SW 1271 (cell line): Measurements from ENCODE around the gene CLCN6.

Experiments
- DNase-seq, 2 experiments: peaks; one replicate each; lab custom pipeline; 2025; lab: John Stamatoyannopoulos, UW

CLCN6 gene

DNA sequence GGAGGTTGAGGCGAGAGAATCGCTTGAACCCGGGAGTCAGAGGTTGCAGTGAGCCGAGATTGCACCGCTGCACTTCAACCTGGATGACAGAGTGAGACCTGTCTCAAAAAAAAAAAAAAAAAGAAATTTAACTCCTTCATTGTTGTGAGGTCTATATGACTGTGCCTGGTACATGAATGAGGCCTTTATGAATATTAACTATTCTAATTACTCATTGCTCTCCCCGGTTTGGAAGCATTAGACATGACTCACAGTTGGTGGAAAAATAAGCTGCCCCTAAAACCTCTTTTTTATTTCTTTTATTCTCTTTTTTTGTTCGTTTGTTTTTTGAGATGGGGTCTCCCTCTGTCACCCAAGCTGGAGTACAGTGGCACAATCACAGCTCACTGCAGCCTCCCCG is 49.4 kb downstream of the CLCN6 start:
- no peak for DNase-seq

DNA sequence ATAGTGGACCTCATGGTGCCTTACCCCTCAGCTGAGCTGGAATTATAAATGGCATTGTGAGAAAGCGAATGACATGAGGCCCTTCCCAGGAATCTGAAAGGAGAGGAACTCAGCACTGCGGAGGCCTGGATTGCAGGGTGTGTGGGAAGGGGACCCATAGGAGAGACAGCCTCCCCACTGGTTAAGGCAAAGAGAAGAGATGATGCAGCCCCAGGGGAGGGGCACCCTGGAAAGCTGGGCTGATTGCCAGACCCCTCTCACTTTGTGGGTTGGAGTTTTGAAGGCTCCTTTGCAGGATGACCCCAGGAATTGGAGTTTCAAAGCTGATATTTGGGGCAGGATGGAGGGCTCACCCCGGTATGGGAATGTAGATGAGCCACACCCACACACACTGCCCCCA is 50.7 kb downstream of the CLCN6 start:
- DNase-seq = no peak

DNA sequence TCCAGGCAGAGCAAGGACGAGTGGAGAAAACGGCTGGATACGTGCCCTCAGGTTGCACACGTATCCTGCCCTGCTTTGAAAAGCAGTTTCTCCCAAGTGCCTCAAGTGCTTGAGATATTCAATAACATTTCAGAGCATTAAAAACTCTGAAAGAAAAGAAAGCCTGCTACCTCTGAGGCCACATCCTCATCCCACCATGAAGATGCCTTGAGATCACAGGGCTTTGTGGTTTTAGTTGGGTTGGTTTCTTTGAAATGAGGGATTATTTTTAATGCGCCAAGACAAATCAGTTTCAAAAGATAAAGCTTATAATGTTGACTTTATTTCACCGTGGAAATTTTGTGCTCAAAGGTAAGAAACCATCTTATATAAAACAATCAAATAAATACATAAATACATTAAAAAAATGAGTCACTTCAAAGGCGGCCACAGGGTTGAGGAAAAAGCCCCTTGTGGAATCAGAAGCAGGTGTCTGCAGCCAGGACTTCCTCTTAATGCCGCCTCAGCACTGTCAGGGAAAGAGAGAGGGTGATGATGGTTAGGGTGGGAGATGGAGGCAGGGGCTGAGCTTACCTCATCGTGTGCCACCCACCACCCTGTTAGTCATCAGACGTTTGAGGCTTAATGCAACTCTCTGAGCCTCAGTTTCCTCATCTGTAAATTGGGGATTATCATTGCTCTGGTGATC is 51.3 kb downstream of the CLCN6 start:
- DNase-seq = no peak

DNA sequence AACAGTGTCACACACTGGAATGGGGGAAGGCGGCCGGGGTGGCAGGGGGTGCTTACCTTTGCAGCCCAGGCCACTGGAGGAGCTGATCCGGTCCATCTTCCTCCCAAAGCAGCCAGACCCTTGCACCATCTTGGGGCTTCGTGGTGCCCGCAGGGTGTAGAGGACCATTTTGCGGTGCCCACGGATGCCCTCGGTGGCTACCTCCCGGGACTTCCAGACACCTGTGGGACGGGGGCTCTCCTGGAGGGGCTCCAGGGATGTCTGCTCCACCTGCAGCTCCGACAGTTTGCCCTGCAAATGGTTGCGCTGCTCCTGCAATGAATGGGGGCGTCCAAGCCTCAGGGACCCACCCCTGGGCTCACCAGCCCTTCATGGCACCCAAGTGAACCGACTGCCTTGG is 52.2 kb downstream of the CLCN6 start:
- no peak for DNase-seq

DNA sequence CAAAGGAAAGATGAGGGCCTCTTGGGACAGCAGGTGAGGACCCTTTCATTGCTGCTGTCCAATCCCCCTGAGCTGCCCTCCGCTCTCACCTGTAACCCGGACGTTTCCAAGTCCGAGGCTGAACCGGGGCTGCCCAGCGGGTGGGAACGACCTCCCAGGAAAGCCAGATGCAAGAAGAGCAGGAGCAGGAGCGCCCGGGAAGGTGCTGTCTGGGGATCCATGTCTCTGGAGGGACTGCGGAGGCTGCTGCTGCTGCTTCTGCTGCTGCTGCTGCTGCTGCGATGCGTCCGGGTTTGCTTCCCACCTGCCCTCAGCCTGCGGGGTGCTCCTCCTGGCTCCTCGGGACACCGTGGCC is 52.6 kb downstream of the CLCN6 start, which contains the start of gene NPPB:
Gene NPPB (minus strand): TSS at position 333 of the 355 bp plus-strand sequence. CDS start 112 bp downstream, at position 221.
- DNase-seq = no peak

DNA sequence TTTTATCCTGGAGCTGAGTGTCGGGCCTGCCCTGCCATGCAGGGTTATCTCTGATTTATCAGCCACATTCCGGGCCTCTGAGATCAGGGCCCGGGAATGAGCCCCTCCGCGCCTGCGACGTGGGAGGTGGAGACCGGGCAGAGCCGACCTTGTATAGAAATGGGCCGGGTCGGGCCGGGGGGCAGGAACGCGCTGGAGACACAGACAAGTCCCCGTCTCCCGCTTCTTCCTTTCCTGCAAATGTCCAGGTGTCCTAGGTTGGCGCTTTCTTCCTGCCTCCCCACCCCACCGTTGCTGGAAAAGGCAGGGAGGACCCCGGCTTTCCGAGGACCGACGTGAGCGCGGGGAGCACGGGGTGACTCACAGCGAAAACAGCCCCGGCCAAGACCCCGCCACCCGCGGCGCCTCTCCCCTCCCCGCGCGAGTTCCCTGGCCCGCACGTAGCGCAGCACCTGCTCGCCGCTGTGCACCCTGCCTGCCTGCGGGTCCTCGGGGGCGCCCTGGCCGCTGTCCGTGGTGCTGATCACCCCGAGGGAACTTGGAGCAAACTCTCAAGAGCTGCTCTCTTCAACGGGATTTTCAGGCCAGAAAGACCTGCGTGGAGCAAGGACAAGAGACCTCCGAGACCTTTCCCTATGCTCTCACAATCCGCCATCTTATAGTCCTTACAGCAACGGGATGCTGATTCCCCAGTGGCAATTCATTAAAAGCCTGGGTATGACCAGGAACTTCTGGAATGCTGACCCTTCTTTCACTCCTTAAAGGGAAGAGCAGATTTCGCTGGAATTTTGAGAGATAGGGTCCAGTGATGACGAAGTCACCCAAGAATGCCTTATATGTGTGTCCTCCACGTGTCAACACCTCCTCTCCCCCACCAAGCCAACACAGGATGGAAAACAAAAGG is 53.2 kb downstream of the CLCN6 start:
- no peak for DNase-seq

DNA sequence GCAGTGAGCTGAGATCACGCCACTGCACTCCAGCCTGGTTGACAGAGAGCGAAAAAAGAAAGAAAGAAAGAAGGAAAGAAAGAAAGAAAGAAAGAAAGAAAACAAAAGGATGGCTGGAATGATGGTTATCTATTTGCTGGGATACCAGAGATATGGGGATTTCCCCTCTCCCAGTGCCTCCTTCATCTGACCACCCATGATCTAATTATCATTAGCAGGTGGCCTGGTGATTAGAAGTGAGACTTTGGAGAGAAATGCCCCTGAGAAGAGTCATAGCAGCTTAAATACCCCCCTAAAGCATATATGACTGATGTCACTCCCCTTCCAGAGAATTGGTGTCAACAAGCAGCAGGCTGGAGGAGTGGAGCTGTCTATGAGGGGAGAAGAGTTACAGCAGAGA is 54.1 kb downstream of the CLCN6 start:
- no peak for DNase-seq

DNA sequence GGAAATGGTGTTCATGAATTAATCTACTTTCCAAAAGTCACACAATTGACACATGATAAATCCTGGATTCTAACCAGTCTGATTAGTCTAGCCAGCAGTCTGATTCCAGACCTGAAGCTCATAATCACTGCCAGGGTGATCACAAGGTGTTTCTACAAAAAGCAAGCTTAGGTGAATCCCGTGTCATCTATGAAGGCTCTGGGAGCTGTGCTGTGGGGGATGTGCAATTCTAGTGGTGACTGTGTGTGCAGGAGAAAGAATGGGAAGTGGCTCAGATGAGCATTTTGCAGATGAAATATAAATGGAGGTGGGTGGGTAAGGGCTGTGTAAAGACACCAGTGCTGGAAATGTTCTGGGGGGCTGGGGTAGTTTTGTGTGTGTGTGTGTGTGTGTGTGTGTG is 54.6 kb downstream of the CLCN6 start:
- DNase-seq = no peak

DNA sequence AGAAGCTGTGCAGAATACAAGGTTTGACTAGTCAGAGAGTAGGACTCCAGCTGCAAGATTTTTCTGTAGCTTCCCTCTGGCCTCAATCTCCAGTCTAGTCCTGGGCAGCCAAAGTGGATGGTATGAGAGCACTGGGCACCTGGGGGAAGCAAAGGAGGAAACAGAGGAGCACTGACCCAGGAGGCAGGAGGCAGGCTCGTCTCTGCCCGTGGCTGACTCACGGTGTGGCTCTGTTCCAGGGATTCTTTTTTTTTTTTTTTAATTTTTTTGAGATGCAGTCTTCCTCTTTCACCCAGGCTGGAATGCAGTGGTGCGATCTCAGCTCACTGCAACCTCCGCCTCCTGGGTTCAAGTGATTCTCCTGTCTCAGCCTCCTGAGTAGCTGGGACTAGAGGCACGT is 56.9 kb downstream of the CLCN6 start:
- DNase-seq = no peak

DNA sequence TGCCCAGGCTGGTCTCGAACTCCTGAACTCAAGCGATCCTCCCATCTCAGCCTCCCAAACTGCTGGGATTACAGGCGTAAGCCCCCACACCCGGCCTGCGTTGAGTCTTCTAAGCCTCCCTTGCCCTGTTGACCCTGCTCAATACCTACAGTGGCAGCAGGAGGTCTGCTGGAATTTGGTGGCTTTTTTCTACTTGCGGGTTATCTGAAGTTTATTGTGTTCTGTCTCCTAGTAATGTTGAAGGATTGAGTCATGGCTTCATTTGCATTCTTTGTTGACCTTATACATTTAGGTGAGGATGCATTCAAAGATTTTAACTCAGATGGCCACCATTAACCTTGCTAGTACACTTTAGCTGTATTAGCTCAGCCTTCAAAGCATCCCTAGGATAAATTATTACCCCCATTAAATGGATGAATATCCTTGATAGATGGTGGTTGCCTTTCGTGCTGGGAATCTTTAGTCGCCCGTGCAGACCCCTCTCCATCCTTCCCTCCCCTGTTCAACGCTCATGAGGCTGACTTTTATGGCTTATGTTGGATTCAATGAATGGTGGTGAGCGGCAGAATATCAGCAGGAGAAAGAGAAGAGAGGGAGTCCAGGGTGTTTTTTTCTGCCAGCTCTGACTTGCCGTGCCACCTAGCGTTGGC is 62.5 kb downstream of the CLCN6 start:
- DNase-seq = no peak

DNA sequence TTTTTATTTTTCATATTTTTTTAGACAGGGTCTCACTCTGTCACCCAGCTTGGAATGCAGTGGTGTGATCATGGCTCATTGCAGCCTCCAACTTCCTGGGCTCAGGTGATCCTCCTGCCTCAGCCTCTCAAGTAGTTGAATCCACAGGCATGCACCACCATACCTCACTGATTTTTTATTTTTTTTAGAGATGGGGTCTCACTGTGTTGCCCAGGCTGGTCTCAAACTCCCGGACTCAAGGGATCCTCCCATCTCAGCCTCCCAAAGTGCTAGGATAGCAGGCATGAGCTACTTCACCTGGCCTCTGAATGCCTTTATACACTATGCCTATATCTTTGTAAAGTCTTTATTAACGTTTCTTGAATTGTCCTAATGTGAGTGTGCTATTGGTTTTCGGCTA is 63.1 kb downstream of the CLCN6 start:
- no peak for DNase-seq

DNA sequence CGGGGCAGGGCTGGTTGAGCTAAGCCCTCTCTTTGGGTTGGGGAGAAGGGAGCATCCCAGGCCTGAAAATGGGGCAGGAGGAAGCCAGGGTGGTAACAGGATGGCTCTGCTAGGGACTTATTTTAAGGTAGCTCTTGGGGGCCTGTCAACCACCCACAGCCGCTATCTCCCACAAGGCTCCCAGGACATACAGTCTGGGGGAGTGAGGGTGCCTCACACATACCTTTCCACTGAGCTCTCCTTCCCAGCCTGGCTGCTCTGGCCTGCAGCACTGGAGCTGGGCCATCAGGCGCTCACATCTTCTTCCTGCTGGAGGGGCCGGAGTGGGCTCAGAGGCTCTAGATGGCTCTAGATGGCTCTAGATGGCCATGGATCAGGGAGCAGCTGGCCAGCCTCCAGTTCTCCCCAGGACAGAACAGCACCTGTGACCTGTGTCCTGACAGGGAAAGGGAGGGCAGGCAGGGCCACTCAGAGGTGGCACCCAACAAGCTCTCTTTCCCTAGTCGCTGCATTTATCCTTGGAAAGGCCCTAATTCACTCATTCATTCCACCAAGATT is 63.7 kb downstream of the CLCN6 start:
- DNase-seq = no peak

DNA sequence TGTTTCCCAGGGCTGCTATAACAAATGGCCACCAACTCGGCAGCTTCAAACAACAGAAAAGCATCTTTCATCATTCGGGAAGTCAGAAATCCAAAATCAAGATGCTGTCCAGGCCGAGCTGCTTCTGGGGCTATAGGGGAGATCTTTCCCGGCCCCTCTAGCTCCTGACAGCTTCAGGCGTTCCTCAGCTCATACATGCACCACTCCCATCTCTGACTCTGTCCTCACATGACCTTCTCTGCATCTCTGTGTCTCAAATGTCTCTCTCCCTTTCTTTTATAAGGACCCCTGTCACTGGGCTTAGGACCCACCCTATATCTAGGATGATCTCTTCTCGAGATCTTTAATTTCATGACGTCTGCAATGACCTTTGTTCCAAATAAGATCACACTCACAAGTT is 66.6 kb downstream of the CLCN6 start:
- no peak for DNase-seq

DNA sequence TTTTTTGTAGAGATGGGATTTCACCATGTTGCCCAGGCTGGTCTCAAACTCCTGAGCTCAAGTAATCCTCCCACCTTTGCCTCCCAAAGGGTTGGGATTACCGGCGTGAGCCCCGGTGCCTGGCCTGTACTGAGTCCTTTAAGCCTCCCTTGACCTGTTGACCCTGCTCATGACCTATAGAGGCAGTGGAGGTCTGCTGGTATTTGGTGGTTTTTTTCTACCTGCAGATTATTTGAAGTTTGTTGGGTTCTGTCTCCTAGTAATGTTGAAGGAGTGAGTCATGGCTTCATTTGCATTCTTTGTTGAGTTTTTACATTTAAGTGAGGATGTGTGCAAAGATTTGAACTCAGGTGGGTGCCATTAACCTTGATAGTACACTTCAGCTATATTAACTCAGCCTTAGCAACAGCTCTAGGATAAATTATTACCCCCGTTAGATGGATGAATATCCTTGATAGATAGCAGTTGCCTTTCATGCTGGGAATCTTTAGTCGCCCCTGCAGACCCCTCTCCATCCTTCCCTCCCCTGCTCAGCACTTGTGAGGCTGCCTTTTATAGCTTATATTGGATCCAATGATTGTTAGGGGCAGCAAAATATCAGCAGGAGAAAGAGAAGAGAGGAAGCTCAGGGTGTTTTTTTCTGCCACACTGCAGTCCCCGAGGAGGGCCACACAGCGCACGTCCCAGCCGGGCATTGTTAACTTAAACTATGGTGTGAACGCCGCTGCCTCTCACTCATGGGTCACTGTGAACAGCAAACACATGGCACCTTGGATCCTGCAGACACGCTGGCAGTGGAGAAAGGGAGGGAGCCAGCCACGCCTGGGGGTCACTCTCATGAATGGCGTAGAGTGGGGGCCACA is 67.6 kb downstream of the CLCN6 start:
- DNase-seq = no peak

DNA sequence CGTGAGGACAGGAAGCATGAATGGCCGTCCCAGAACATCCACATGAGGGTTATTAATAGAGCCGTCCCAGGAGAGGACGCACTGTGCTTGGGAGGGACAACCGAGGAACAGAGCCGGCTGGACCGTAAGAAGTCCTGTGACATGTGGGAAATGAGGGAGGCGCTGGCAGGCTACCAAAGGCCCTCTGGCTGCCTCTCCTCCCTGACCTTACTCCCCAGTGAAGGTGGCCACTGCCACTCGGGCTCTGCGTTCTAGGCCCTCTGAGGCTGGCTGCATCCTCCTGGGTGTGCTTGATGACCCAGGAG is 68.2 kb downstream of the CLCN6 start:
- DNase-seq = no peak

DNA sequence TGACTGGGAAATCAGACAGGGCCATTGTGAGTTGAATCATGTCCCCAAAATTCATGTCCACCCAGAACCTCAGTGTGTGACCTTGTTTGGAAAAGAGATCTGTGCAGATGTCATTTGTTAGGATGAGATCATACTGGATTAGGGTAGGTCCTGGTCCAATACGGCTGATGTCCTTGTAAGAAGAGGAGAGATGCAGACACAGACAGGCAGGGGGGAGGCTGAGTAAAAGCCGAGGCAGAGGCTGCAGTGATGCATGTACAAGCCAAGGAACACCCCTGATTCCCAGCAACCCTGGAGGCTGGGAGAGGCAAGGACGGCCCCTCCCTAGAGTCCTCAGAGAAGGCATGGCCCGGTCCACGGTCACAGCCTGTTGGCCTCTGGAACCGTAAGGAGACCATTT is 68.6 kb downstream of the CLCN6 start:
- DNase-seq = no peak

DNA sequence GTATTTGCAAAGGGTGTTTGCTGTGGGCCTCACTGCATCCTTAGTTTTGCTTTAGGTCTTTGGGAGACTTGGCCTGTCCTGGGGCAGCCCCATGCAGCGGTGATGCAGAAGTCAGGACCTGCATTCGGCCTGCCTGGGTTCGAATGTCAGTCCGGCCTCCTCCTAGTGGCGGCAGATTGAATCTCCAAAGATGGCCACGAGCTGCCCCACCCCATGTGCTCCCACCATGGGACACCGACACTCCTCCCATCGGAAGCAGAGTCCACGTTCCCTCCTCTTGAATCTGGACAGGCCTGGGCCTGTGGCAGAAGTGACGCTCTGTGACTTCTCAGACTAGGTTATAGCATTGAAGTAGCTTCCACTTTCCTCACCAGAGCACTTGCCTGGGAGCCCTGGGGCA is 69.1 kb downstream of the CLCN6 start:
- no peak for DNase-seq

DNA sequence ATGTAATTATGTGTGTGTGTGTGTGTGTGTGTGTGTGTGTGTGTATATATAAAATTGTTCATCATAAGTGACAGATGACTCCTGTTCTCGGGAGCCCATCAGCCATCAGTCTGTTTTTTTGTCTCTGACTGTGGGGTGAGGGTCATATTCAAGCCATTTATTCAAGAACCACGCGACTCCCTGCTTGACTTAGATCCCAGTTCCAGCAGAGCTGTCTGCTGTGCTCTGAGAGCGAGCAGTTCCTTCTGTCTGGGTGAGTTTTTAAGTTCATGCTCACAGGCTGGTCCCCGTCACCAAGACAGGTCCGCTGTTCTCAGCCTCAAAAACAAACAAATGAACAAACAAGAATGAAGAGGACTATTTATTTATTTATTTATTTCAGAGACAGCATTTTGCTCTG is 71.1 kb downstream of the CLCN6 start:
- DNase-seq = no peak

DNA sequence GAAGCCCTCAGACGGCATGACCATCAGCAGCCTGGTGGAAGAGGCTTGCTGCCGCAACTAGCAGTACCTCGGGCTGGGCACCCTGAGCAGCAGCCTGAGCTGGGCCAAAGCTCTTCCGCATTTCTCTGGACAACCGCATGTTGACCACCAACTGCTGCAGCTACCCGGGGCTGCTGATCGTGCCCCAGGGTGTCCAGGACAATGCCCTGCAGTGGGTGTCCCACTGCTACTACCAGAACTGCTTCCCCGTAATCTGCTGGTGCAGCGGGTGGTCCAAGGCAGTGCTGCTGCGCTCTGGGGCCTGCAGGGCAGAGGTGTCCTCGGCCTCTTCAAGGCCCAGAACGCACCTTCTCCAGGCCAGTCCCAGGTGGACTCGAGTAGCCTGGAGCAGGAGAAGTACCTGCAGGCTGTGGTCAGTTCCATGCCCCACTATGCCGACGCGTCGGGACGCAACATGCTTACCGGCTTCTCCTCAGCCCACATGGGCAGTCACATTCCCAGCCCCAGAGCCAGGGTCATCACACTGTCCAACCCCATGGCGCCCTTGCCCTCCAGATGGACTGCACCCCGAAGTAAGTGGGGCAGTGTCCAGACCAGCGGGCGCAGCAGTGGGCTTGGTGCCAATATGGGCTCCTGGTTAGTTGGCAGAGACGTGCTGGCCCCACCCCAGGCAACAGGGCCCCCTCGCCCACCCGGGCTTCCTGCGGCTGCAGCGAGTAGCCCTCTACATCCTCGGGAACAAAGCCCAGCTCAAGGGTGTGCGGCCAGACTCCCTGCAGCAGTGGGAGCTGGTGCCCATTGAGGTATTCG is 72.3 kb downstream of the CLCN6 start:
- no peak for DNase-seq

DNA sequence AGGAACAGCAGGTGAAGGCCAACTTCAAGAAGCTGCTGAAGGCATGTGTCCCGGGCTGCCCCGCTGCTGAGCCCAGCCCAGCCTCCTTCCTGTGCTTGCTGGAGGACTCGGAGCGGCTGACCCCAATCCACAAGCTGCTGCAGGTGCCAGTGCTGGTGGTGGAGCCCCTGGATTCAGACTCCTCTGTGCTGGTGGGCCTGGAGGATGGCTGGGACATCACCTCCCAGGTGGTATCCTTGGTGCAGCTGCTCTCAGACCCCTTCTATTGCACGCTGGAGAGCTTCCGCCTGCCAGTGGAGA is 72.8 kb downstream of the CLCN6 start:
- no peak for DNase-seq
